ENCODE results near the gene AGRN.
"Not testable (repeated sequence)": the region's sequence is repeated elsewhere in the genome, so short reads cannot be mapped to it uniquely, and the experiment has no call there.

AGRN gene

DNA sequence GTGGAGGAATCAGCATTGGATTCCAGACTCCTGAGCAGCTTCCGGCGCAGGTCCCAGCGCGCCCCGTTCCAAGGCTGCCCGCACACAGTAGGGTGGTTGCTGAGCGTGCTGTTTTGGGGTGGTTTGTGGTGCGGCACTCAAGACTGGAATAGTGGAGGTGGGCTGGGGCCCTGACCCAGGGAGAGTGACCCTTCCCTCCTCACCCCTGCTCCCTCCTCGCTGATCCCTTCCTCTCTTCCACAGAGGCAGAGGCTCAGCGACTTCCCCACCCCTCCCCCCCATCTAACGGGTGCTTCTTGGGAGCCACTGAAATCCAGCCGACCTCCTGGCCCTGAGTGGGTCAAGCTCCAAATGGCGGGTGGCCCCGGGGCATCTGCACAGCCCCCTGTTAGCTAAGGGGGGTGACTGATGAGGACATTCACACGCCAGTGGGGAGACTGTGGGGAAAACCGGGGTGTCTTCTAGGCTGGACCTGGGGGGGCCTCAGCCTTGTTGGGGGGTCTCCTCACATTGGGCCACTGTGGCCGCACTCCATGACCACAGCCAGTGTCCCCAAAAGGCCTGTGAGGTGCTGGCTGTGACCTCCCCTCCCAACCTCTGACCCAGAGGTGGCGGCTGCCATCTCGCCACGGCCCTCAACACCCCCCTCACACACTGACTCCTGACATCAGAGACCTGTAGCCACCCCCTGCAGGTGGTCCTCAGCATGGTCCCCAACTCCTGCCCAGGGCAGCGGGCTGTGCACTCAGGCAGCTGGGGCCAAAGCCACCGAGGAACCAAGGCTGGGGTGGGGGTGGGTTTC, 16.1 kb upstream of the AGRN start:
- no peak for DNase-seq

DNA sequence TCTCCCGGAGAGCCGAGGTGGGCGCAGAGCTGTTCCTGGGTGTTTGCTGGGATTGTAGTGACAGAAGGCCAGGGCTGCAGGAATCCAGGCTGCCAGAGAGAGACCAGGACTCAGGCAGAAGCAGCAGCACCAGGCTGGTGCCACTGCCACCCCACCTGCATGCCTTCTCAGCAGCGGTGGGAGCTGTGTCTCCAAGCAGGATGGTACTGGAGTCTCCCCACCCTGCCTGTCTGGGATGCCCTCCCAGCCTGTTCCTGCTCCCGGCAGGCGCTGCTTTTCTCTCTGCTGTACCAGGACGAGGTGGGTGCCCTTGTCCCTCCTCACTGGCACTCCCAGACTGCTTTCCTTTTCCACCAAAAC, 15.5 kb upstream of the AGRN start:
- DNase-seq, result no peak

DNA sequence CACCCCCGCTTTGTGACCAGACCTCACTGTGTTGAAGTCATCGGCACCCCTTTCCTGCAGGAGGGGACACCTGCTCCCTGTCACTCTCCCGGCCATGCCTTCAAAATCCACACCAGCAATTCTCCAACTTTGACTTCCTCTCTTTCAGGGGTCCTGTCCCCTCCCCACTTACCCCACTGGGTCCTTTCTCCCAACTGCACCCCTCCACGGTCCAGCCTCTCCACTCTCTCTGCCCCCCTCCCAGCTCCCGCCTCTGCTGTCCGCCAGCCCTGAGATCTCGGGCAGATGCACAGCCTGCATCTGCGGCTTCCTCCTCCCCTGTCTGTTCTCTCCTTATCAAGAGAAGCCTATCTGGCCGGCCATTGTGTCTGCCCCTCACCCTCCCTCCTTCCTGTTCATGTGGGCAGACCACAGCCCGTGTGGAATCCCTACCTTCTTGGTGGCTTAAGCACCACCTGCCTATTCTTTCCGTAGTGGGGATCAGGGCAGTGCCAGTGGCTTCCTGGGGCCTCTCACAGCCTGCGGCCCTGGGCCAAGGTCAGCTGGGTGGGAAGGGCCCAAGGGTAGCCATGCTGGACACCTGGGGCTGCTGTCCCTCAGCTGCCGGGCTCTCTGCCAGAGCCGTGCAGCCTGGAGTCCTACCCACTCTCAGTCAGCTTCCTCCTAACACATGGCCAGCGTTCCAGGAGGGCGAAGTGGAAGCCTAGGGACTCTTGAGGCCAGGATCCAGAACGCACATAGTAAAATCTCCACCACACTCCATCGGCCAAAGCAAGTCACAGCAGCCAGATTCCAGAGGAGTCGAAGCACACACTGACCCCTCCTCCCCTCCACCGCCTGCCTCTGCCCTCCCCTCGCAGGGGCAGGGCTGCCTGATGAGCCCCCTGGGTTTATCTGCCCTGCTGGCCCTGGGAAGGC, 14.9 kb upstream of the AGRN start:
- DNase-seq, result peak; percentile 47

DNA sequence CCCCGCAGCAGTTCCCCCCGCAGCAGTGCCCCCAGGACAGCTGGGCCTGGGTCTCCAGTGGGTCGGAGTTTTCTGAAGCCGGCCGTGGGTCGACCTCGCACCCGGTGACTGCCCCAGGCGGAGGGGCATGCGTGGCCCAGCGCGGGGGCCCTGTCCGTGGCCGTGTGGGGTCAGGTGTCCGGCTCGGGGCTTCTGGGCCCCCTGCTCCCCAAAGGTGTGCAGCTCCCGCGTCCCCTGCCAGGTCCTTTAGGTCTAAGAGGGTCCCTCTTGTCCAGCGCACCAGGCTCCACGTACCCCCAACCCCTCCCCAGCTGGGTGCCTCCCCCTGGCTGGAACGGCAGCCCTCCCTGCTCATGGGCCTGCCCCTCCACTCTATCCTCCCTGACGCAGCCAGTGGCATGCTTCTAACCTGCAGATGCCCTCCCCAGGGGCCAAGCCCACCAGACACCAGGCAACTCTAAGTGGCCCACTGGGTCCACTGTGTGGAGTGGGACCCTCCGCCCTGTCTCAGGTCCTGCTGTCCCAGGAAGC, 14.1 kb upstream of the AGRN start:
- DNase-seq, result no peak

DNA sequence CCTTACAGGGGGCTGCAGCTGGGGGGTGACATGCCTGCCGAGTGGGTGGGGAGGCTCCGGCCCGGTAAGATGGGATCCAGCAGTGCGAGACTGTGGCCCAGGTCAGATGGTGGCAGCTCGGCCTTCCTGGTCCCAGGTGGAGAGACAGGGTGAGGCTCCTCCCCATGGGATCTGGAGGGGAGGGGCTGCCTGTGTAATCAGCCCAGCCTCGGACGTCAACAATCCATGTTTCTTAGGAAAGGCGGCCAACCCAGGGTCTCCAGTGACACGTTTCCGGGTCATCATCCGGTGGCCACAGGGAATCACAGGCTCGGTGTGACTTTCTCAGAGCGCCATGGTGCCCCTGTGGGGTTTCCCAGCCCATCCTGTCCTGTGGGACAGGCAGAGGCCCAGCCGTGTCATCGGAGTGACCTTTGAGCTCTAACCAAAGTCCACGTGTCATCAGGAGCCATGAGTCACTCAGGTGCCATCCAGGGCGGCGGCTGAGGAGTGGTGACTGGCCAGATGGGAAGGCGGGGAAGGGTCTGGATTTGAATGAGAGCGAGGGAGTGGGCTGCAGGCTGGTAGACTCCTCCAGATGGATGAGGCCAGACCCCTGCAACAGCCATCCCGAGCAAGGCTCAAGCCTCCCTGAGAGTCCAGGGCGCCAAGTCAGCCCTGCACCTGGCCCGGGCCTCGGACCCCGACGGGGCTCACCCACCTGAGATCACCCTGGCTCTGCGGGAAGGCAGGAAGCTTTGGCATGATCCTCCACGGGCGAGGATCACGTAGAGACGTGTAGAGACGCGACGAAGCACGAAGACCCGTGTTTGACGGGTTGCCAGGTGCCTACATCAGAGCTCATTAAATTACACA, 13.4 kb upstream of the AGRN start:
- peak; percentile 24 for DNase-seq

DNA sequence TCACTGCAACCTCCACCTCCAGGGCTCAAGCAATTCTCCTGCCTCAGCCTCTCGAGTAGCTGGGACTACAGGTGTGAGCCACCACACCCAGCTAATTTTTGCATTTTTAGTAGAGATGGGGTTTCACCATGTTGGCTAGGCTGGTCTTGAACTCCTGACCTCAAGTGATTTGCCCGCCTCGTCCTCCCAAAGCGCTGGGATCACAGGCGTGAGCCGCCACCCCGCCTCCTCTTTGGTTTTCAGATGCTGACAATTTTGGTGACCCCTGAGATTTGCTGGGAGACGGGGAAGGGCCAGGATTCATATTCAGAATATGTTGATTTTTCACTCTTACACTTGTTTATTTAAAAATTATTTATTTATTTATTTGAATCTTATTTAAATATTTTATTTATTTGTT, 9.8 kb upstream of the AGRN start:
- DNase-seq, result not testable (repeated sequence)

DNA sequence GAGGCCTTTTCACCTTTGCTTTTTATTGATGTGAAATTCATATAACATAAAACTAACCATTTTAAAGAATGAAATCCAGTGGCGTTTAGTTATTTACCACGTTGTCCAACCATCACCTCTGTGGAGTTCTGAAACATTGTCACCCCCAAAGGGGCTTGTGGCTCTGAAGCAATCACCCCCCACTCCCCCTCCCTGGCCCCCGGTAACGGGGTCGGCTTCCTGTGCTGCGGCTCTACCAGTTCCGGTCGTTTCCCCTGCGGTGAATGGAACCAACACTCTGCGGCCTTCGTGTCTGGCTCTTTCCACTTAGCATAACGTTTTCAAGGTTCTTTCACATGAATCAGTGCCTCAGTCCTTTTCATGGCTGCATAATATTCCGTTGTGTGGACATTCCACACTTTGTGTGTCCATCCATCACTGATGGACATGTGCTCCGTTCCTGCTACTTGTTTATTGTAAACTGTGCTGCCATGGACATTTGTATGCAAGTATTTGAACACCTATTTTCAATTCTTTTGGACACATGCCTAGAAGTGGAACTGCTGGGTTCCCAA, 8.4 kb upstream of the AGRN start:
- no peak for DNase-seq

DNA sequence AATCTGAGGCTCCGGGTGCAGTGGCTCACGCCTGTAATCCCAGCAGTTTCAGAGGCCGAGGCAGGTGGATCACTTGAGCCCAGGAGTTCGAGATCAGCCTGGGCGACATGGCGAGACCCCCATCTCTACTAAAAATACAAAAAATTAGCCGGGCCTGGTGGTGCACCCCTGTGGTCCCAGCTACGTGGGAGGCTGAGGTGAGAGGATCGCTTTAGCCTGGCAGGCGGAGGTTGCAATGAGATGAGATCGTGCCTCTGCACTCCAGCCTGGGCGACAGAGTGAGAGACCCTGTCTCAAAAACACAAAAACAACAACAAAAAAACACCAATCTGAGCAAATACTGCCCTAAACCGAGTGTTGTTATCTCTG, 7.2 kb upstream of the AGRN start:
- not testable (repeated sequence) for DNase-seq

DNA sequence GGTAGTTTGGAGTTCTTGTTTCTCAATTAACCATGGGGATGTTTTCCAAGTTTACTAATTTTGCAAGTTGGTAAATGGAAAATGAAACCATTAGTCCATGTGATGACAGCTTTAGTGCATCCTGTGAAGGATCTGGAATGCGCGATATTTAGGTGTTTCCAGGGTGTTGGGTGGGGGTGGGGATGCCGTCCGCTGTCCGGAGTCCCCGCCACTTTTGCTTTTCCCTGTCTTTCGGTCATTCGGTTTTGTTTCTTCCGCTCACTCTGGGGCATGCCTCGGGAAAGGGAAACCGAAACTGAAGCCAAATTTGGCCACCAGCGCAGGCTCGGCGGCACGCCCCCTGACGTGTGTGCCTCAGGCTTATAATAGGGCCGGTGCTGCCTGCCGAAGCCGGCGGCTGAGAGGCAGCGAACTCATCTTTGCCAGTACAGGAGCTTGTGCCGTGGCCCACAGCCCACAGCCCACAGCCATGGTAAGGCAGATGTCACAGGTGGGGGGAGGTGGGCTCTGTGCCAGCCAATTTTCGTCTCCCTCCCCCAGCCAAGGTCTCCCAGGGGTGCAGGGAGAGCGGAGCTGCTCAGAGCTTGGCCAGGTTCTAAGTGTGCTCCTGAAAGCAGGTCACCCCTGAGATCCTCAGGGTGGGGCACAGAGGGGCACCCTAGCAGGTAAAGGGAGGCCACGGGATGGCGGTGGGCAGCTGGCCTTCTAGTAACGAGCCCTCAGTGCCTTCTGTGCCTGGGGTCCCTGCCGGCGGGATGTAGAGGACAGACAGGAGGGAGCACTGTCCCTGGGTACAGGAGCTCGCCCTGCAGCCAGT, 6.6 kb upstream of the AGRN start, which contains the start of gene ISG15:
ISG15 (plus strand) TSS at position 393 of the 817 bp plus-strand sequence; CDS start at position 470, 77 bp downstream.
- peak; percentile 99 for DNase-seq

DNA sequence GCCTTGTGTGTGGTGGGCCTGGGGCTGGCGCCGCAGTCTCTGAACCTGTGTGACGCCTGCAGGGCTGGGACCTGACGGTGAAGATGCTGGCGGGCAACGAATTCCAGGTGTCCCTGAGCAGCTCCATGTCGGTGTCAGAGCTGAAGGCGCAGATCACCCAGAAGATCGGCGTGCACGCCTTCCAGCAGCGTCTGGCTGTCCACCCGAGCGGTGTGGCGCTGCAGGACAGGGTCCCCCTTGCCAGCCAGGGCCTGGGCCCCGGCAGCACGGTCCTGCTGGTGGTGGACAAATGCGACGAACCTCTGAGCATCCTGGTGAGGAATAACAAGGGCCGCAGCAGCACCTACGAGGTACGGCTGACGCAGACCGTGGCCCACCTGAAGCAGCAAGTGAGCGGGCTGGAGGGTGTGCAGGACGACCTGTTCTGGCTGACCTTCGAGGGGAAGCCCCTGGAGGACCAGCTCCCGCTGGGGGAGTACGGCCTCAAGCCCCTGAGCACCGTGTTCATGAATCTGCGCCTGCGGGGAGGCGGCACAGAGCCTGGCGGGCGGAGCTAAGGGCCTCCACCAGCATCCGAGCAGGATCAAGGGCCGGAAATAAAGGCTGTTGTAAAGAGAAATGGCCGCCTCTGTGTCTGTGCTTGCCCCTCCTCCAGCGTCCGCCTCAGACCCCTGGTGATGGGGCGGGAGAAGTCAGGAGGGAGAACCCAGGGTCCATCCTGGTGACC, 5.8 kb upstream of the AGRN start:
- peak; percentile 47 for DNase-seq

DNA sequence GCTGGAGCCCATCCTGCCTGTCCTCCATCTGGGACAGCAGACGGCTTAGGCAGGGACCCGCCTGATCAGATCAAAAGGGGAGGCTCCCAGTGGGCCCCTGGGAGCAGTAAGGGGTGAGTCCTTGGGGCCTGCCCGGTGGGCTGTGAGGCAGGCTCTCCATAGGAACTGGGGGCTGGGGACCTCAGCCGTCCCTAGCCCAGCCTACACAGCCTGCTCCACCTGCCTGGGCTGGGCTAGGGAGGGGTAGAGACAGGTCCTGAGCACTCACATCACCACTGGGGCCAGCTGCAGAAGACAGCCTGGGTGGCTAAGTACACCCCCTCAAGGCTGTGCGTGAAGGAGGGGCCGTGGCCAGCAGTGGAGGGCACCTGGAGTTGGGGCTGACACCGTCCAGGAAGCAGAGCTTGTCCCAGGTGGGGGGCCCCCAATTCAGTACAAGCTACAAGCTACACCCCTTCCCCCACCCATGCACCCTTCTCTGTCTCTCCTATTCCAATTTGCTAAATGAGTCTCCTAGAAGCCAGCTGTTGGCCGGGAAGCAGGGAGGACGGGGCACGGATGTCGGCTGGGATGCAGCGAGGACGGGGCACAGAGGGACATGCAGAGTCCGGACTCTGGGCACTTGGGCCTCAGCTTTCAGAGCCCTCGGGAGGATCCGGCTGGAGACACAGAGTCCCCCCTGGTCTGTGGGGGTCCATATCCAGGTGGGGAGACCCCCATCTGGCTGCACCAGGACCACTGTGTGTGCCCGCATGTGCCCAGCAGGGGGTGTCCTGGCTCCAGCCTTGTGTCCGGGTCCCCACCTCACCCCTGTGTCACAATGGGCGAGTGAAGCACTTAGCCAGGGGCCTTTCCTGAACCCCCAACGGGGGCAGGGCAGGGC, 4.9 kb upstream of the AGRN start:
- DNase-seq, result peak; percentile 75

DNA sequence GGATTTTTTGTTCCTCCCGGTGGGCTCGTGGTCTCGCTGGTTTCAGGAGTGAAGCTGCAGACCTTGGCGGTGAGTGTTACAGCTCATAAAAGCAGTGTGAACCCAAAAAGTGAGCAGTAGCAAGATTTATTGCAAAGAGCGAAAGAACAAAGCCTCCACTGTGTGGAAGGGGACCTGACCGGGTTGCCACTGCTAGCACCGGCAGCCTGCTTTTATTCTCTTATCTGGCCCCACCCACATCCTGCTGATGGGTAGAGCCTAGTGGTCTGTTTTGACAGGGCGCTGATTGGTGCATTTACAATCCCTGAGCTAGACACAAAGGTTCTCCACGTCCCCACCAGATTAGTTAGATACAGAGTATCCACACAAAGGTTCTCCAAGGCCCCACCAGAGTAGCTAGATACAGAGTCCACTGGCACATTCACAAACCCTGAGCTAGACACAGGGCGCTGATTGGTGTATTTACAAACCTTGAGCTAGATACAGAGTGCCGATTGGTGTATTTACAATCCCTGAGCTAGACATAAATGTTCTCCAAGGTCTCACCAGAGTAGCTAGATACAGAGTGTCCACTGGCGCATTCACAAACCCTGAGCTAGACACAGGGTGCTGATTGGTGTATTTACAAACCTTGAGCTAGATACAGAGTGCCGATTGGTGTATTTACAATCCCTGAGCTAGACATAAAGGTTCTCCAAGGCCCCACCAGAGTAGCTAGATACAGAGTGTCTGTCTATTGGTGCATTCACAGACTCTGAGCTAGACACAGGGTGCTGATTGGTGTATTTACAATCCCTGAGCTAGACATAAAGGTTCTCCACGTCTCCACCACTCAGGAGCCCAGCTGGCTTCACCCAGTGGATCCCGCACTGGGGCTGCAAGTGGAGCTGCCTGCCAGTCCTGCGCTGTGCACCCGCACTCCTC, 2.3 kb upstream of the AGRN start:
- not testable (repeated sequence) for DNase-seq

DNA sequence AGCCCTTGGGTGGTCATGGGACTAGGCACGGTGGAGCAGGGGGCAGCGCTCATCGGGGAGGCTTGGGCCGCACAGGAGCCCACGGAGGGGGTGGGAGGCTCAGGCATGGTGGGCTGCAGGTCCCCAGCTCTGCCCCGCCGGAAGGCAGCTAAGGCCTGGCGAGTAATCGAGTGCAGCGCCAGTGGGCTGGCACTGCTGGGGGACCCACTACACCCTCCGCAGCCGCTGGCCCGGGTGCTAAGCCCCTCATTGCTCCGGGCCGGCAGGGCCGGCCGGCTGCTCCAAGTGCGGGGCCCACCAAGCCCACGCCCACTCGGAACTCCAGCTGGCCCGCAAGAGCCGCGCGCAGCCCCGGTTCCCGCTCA, 1.6 kb upstream of the AGRN start:
- DNase-seq, result not testable (repeated sequence)

DNA sequence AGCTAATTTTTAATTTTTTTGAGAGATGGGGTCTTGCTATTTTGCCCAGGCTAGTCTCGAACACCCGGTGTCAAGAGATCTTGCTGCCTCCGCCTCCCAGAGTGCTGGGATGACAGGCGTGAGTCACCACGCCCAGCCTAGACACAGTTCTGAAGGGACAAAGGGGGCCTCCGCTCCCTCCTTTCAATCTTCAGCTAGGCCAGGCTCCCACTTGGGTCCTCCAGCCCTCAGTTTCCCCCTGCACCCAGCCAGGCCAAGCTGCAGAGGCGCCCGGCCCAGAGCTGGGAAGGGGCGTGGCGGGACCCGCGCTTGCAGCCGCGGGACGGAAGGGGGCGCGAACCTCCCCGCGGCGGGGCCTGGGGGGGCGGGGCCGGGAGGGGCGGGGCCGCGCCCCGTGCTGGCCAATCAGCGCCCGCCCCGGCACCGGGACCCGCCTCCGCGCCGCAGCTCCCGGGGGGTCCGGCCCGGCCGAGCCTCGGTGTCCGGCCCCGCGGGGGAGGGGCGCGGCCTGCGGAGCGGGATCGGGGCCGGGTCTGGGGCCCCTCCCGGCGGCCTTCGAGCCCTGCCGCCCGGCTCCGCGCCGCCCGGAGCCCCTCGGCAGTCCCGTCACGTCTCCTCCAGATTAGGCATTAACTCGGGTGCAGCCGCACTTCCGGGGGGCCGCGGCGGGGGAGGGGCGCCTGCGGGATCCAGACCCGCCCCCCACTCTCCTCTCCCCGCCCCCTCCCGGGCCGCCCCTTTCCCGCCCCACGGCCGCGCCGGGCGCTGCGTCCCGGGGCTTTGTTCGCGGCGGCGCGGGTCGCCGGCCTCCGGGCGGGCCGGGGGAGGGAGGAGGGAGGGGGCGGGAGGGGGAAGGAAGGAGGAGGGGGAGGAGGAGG, 559 bp upstream of the AGRN start:
- DNase-seq, result peak; percentile 94

DNA sequence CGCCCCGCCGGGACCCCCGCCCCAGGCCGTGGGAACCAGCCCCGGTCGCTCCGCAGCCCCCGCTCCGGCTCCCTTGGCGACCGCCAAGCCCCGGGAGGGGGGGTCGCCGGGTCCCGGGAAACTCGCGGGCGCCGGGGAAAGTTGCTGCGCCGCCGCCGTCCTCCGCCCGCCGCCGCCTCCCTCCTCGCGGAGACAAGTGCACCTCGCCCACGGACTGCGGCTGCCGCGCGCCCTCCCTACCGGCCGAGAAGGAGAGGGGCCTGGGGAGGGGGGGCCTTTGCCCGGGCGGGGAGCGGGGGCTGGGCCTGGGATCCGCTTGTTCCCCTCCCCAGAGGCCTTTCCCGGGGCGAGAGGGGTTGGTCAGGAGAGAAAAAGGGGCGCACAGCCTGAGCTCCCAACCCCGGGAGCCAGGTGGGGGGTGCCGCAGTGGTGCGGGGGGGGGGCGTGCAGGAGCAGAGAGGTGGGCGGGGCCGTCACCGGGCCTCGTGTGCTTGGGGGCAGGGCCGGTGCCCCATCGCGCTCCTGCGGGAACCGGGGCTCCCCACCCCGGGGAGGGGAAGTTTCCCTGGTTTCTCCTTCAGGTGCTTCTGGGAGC, 592 bp downstream of the AGRN start:
- DNase-seq, result peak; percentile 34

DNA sequence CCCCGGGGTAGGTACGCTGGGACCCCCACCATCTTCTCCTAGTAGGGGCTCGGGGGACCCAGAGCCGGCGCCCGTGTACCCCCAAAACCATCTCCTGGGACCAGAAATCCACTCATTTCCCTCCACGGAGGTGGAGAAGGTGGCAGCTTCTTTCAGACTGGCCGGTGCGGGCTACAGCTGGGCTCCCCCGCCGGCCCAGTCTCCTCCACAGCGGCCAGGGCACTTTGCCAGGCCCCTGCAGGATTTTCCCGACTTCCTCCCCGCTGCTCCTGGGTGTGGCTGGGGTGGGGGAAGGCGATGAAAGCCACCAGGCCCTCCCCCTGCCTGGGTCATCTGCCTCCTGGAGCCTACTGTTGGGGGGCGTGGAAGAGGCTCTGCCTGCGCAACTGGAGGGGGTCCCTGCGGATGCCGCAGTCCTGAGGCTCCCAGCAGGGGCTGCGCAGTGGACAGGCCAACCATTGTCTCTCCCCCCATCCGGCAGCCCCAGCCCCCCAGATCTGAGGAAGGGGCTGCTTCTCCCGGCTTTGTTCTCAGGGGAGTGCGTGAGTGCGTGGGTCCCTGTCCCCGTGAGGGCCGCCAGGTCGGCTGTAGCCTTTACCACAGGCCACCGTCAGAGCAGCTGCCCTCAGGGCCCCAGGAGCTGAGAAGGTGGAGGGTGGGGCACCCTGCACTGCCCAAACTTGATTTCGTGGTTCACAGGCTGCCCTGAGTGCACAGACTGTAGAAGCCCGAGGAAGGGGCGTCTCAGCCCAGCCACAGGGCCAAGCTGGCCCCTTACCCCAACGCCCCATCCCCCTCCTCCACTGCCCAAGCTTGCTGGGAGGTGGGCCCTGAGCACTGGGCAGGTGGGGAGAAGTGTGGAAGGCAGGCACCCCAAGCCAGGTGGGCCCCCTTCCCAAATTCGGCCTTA, 1.3 kb downstream of the AGRN start:
- peak; percentile 86 for DNase-seq

Measured in suppressor macrophage treated with lipopolysaccharide for 4 hours (primary cell).